Mesothelial cell of epicardium (in vitro differentiated cells): ENCODE measurements around the gene TNFRSF19. TPM values are rescaled to one million over a fixed set of nuclear protein-coding genes. Genes with fewer than 3 reads are reported as not detected.

Experiments used
- DNase-seq, 2 experiments: peaks; one replicate each; pipeline ENCODE4 v3.0.0; 2021; ENCODE audit warnings: low spot score in 2 of 2; ENCODE audit not compliant: unreplicated experiment in 2 of 2
- H3K27ac Mint-ChIP-seq: 2 replicates; pipeline ENCODE4 v1.8.0; 2021; ENCODE audit warnings: mixed read lengths
- H3K27me3 Mint-ChIP-seq: 2 replicates; pipeline ENCODE4 v1.8.0; 2021; ENCODE audit warnings: low read depth, mixed read lengths
- H3K36me3 Mint-ChIP-seq: 2 replicates; pipeline ENCODE4 v1.8.0; 2021; ENCODE audit warnings: mixed read lengths
- H3K4me1 Mint-ChIP-seq: 2 replicates; pipeline ENCODE4 v1.8.0; 2021; ENCODE audit warnings: mixed read lengths
- H3K4me3 Mint-ChIP-seq: 2 replicates; pipeline ENCODE4 v1.8.0; 2021; ENCODE audit warnings: mild to moderate bottlenecking, moderate library complexity, mixed read lengths
- H3K9me3 Mint-ChIP-seq: 2 replicates; pipeline ENCODE4 v1.8.0; 2021; ENCODE audit warnings: mixed read lengths
- CTCF ChIP-seq: fragments of 200-600 bp; sonication (generic); IDR thresholded peaks from one replicate; pipeline ENCODE4 v1.5.0; 2021; ENCODE audit warnings: antibody characterized with exemption; ENCODE audit not compliant: unreplicated experiment
- total RNA-seq: library from RNA; stranded (reverse); gene quantifications from 3 replicates; pipeline ENCODE4 v1.2.1, GENCODE V29; 2021

The TNFRSF19 gene
- total RNA-seq, 1 donor from 2014 or later: 43.5 TPM

DNA sequence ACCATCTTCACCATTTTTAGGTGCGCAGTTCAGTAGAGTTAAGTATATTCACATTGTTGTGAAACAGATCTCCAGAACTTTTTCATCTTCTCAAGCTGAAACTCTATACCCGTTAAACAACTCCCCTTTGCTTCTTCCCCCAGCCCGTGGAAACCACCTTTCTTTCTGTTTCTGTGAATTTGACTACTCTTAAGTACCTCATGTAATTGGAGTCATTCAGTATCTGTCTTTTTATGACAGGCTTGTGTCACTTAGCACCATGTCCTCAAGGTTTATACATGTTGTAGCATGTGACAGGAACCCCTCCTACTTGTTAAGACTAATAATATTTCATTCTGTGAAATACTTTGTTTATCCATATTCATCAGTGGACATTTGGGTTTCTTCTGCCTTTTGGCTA is 52.8 kb downstream of the TNFRSF19 start:
- Mint-ChIP-seq H3K4me3 (no peak overlapping the region), H3K9me3 (peaks cover 13% of the 10 kb centered on the region), H3K27me3 (no peaks in the 10 kb centered on the region), H3K4me1 (peaks cover 25% of the 10 kb centered on the region), H3K27ac (no peak overlapping the region), H3K36me3 (peaks cover 40% of the 10 kb centered on the region)
- DNase-seq: no peak
- TF ChIP-seq CTCF: no peak

DNA sequence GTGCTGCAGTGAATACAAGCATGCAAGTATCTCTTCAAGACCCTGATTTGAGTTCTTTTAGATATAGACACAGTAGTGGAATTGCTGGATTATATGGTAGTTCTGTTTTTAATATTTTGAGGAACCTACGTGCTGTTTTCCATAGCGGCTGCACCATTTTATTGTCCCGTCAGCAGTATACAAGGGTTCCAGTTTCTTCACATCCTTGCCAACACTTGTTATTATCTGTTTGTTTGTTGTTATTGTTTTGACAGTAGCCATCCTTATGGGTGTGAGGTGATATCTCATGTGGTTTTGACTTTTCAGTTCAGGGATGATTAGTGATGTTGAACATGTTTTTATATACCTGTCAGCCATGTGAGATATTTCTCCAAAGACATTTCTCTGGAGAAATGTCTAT is 53.2 kb downstream of the TNFRSF19 start:
- Mint-ChIP-seq H3K36me3 (peaks cover 40% of the 10 kb centered on the region), H3K27me3 (no peaks in the 10 kb centered on the region), H3K4me1 (peaks cover 25% of the 10 kb centered on the region), H3K9me3 (peaks cover 13% of the 10 kb centered on the region), H3K4me3 (no peak overlapping the region), H3K27ac (no peak overlapping the region)
- no peak for TF ChIP-seq CTCF
- no peak for DNase-seq

GRCh38 chr13:23626700-23627099 is 56.5 kb downstream of the TNFRSF19 start:
- no peak for TF ChIP-seq CTCF
- no peak for DNase-seq
- Mint-ChIP-seq H3K36me3 (peaks cover 25% of the 10 kb centered on the region), H3K9me3 (peaks cover 13% of the 10 kb centered on the region), H3K4me1 (peaks cover 44% of the 10 kb centered on the region), H3K27ac (peak overlapping the region; percentile 84), H3K27me3 (no peaks in the 10 kb centered on the region), H3K4me3 (no peak overlapping the region)

- no peak for DNase-seq
- TF ChIP-seq CTCF: no peak
- Mint-ChIP-seq H3K4me3 (no peak overlapping the region), H3K4me1 (peaks cover 51% of the 10 kb centered on the region), H3K36me3 (peaks cover 23% of the 10 kb centered on the region), H3K9me3 (peaks cover 13% of the 10 kb centered on the region), H3K27ac (no peak overlapping the region), H3K27me3 (no peaks in the 10 kb centered on the region)
Observed at GRCh38 chr13:23627410-23627809, 57.2 kb downstream of the TNFRSF19 start.

DNA sequence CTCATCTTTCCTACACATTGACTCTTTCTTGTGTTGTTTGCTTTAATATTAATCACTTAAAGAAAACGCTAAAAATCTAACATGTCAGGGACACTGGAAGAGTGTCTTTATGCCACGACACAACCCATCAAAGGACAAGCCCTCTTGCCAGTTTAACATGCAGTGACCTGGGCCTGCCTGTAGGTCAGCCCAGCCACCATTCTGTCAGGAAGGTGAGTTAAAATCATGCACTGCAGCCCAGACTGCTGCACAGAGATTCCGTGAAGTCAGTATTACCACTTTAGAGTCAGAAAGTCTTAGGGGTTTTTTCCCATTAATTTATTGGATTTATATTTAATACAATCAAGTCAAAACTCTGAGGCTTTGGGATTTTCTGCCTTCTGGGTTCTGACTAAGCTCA is 58.0 kb downstream of the TNFRSF19 start:
- no peaks in the 10 kb centered on the region for H3K27me3 Mint-ChIP-seq
- H3K9me3 Mint-ChIP-seq: peaks cover 8% of the 10 kb centered on the region
- TF ChIP-seq CTCF: no peak

More for the DNA sequence above, 58.0 kb downstream of the TNFRSF19 start:
- peaks cover 19% of the 10 kb centered on the region for H3K36me3 Mint-ChIP-seq
- peaks cover 55% of the 10 kb centered on the region for H3K4me1 Mint-ChIP-seq
- no peak for DNase-seq
- no peak overlapping the region for H3K4me3 Mint-ChIP-seq
- peak overlapping the region; percentile 60 for H3K27ac Mint-ChIP-seq
